Measurements from ENCODE around the gene HCN2. TPM values are rescaled to one million over a fixed set of nuclear protein-coding genes. Genes with fewer than 3 reads are reported as not detected.
A peak's percentile ranks its signal among the peaks of the same experiment; 100 is the strongest.
"Not testable (repeated sequence)": the region's sequence is repeated elsewhere in the genome, so short reads cannot be mapped to it uniquely, and the experiment has no call there.

HCN2 gene
- polyA plus RNA-seq, 1 donor: 0.09 TPM

GRCh38 chr19:621191-621590, 31.5 kb downstream of the HCN2 start:
- DNase-seq: not testable (repeated sequence)

- no peak for DNase-seq
Observed at GRCh38 chr19:621819-622218, 32.1 kb downstream of the HCN2 start.

DNA sequence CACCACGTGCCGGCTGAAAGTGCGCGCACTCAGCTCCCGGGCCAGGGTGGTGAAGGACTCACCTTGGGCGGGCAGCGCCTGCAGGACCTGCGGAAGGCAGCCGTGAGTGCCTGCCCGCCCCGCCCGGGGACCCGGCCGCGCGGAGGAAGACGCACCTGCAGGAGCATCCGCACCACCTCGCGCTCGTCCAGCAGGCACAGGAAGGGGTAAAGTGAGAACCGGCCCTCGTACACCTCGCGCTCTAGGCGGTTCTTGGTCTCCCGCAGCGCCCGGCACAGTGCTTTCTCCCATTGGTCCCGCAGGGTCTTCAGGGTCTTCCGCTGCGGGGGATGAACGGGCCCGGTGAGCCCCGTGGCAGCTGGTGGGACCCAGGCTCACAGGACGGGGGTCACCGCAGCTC, 33.0 kb downstream of the HCN2 start:
- no peak for DNase-seq

- DNase-seq: no peak
Observed at GRCh38 chr19:623175-623916, 33.7 kb downstream of the HCN2 start.

DNA sequence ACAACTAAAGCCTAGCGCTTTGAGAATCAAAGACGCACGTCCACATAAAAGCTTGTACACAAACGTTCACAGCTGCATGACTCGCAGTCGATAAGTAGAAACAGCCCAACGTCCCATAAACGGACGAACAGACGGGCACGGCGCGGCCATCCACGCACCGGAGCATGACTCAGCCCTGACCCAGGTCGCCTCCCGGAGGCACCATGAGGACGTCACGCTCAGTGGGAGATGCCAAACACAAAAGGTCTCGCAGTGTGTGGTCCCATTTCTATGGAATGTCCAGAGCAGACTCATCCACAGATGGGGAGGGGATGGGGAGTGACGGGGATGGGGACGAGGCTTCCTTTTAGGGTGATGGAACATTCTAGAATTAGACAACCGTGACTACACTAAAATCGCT, 34.3 kb downstream of the HCN2 start:
- no peak for DNase-seq

DNA sequence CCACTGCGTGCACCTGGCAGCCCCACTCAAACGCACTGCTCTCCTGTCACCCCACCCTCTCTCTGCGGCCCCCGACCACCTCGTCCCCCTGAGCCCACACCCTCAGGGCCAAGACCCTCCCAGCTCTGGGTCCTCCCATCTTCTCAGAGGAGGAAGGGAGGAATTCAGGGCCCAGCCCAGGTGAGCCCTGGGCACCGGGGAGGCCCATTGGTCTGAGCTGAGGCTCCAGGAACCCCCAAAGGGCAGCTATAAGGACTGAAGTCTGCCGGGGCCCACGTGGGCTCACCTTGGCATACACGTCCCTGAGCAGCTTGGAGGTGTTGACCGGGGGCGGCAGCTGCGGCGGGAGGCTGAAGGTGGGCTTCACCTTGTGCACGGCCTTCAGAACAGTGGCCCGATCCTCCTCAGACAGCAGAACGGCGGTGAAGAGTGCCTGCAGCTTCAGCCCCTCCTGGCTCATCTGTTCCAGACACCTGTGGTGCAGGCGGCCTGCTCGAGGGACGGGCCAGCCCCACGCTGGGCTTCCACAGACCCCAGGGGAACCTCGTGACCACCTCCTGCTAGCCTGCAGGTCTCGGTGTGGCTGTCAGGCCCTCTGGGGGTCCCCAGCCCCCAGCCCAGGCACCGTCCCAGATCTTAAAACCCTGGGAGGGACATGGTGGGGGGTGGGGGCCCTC, 34.9 kb downstream of the HCN2 start:
- no peak for DNase-seq

GRCh38 chr19:625257-625656, 35.6 kb downstream of the HCN2 start:
- no peak for DNase-seq

DNA sequence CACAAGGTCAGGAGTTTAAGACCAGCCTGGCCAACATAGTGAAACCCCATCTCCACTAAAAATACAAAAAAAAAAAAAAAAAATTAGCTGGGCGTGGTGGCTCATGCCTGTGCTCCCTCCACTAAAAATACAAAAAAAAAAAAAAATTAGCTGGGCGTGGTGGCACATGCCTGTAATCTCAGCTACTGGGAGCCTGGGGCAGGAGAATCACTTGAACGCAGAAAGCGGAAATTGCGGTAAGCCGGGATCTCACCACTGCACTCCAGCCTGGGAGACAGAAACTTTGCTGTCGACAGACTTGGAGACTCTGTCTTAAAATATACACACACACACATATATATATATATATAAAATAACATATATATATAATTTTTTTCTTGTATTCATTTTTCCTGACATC, 36.9 kb downstream of the HCN2 start:
- DNase-seq: not testable (repeated sequence)

- no peak for DNase-seq
Observed at GRCh38 chr19:628168-628567, 38.5 kb downstream of the HCN2 start.

GRCh38 chr19:629515-629914, 39.8 kb downstream of the HCN2 start:
- not testable (repeated sequence) for DNase-seq

- DNase-seq: no peak
Observed at GRCh38 chr19:629961-630714, 40.5 kb downstream of the HCN2 start.

GRCh38 chr19:632579-633067, 42.9 kb downstream of the HCN2 start:
- no peak for DNase-seq

- DNase-seq: peak; percentile 99
Observed at GRCh38 chr19:633068-633785, 43.5 kb downstream of the HCN2 start, which contains the start of gene POLRMT. POLRMT (minus strand) TSS chr19:633537; CDS start chr19:633512, 25 bp downstream.

DNA sequence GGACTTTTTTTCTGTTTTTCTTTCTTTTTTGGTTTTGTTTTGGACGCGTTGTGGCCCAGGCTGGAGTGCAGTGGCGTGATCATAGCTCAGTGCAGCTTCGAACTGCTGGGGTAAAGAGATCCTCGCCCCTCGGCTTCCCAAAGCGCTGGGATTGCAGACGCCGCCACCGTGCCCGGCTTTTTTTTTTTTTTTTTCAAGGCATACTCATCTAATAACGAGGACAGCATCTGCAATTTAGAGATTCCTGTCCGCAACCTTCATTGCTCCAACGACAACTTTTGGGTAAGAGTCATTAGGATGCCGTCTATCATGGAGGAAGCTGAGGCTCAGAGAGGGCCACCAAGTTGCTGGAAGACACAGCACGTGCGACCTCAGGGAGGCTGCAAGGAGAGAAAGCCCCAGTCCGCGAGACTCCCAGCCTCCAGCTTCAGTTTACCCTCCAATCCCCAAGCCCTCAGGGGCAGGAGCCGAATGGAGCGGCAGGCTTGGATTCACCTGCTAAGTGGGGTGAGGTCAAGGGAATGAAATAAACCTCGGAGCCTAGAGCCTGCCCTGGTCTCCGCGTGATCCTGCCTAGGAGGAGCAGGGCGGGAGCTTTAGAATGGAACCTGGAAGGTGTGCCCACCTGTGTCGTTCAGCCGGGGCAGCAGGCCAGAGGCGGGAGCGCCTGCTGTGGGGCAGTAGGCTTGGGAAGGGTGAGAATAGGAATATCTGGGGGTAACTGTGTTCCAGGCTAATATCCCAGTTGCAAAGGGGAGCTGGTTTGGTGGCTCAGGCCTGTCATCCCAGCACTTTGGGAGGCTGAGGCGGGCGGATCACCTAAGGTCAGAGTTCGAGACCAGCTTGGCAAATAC, 44.3 kb downstream of the HCN2 start:
- DNase-seq: no peak

GRCh38 chr19:634975-635652, 45.4 kb downstream of the HCN2 start:
- no peak for DNase-seq

DNA sequence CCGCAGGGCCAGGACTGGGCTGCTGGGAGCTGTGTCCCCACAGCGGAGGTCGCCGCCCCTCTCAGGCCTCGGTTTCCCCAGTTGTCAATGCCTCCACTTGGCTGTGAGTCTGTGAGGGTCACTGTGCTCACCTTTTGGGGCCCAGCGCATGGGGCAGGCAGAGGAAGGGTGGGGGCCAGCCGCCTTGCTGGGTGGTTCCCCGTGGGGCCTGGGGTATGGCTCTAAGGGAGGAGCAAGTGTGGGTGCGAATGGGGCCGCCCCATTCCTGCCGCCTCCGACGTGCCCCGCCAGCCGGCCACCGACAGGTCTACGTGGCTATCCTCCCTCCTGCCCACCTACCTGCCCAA, 49.2 kb downstream of the HCN2 start:
- no peak for DNase-seq

DNA sequence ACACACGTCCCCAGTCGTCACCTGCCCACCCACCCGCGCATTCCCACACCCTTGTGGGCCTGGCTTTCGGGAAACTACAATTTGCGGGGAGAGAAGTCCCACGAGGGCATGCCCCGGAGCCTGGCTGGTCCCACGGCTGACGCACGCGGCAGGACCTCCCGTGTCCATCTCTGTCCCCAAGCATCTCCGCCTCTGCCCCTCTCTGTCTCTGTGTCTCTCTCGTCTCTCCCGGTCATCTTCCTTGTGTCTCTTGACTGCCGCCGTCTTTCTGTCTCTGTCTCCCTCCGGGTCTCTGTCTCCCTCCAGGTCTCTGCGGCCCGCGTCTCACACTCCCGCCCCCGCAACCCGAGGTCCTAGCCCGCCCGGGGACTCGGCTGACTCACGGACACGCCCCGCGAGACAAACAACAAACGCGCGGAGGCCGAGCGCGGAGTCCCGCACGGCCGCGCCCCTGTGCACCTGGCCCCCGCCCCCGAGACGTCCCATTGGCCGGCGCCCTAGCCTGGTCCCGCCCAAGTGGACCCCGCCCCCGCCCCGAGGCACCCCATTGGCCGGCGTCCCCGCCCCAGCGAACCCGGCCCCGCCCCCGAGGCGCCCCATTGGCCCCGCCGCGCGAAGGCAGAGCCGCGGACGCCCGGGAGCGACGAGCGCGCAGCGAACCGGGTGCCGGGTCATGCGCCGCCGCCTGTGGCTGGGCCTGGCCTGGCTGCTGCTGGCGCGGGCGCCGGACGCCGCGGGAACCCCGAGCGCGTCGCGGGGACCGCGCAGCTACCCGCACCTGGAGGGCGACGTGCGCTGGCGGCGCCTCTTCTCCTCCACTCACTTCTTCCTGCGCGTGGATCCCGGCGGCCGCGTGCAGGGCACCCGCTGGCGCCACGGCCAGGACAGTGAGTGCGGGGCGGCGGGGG, 49.8 kb downstream of the HCN2 start, which contains the start of gene FGF22:
Gene FGF22, plus strand, starts transcription at position 627 of the 908 bp plus-strand sequence. Its CDS starts 47 bp downstream, at position 674.
- DNase-seq: peak; percentile 84

DNA sequence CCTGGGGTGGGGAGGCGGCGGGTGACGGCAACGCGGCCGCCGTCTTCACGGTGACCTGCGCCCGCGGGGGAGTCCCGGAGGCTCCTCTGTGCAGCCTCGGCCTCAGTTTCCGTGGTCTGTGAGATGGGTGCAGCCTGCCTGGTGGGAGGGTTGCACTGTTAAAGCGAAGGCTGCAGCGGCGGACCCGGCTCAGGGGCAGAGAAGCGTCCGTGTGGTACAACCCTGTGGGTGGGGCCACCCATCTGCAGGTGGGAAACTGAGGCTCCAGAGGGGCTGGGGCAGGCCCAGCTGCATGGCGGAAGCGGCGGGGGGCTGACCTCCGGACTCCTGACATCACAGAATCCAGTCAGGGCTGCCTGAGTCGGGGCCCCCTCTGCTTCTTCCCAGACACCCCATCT, 50.5 kb downstream of the HCN2 start:
- no peak for DNase-seq

DNA sequence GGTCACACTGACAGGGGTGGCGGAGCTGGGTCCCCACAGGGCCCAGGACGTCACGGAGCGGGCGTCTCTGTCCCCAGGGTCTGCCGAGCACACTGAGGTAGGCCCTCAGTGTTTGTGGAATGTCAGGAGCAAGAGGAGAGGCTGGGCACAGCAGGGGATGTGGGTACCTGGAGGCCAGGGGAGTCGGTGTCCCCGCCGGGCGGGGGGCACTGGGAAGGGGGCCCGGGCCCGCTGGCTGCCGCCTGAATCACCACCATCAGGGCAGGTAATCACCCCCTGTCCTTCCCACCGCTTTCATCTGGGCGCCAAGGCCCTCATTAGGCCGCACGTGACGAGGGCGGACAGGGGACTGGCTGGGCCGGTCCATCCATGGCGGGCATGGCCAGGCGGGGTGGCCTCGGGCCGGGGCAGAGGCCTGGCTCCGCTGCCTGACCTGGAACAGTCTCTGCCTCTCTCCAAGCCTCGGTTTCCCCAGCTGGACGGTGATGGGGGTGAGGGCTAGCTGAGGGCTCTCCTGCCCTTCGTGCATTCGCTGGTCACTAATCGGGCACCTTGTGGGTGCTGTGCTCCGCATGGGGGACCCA, 51.0 kb downstream of the HCN2 start:
- no peak for DNase-seq
